ENCODE results near the gene TGFB1I1. TPM values are rescaled to one million over a fixed set of nuclear protein-coding genes. Genes with fewer than 3 reads are reported as not detected.

Gene TGFB1I1
- total RNA-seq, 1 donor from 2014 or later, result 8.8 TPM

- Mint-ChIP-seq H3K36me3 (ENCODE audit: low read depth) (peaks cover 4% of the 10 kb centered on the region), H3K27me3 (ENCODE audit: low read depth) (no peaks in the 10 kb centered on the region), H3K27ac (ENCODE audit: unreplicated experiment) (no peak overlapping the region), H3K4me3 (no peak overlapping the region), H3K9me3 (no peaks in the 10 kb centered on the region), H3K4me1 (peaks cover 33% of the 10 kb centered on the region)
- TF ChIP-seq CTCF (conservative IDR thresholded peaks at IDR 0.05), result no peak
- DNase-seq (ENCODE audit: low read depth, low spot score), result no peak
Measured at GRCh38 chr16:31451201-31451600, 20.8 kb upstream of the TGFB1I1 start.

GRCh38 chr16:31451681-31452351 is 20.1 kb upstream of the TGFB1I1 start:
- Mint-ChIP-seq H3K4me1 (peaks cover 33% of the 10 kb centered on the region), H3K9me3 (no peaks in the 10 kb centered on the region), H3K36me3 (ENCODE audit: low read depth) (peaks cover 4% of the 10 kb centered on the region), H3K27ac (ENCODE audit: unreplicated experiment) (no peak overlapping the region), H3K4me3 (peak overlapping the region; percentile 27), H3K27me3 (ENCODE audit: low read depth) (no peaks in the 10 kb centered on the region)
- peak; percentile 70 for TF ChIP-seq CTCF (conservative IDR thresholded peaks at IDR 0.05)
- no peak for DNase-seq (ENCODE audit: low read depth, low spot score)

GRCh38 chr16:31452631-31453106 is 19.3 kb upstream of the TGFB1I1 start:
- Mint-ChIP-seq H3K9me3 (no peaks in the 10 kb centered on the region), H3K27me3 (ENCODE audit: low read depth) (no peaks in the 10 kb centered on the region)

GRCh38 chr16:31453255-31454204 is 18.4 kb upstream of the TGFB1I1 start:
- DNase-seq (ENCODE audit: low read depth, low spot score), result no peak
- no peaks in the 10 kb centered on the region for H3K9me3 Mint-ChIP-seq
- peak overlapping the region; percentile 67 for H3K4me3 Mint-ChIP-seq
- peaks cover 4% of the 10 kb centered on the region for H3K36me3 Mint-ChIP-seq (ENCODE audit: low read depth)
- H3K27ac Mint-ChIP-seq (ENCODE audit: unreplicated experiment), result peak overlapping the region; percentile 52
- TF ChIP-seq CTCF (conservative IDR thresholded peaks at IDR 0.05), result no peak
- H3K4me1 Mint-ChIP-seq, result peaks cover 39% of the 10 kb centered on the region
- H3K27me3 Mint-ChIP-seq (ENCODE audit: low read depth), result no peaks in the 10 kb centered on the region

More at GRCh38 chr16:31452631-31453106, 19.3 kb upstream of the TGFB1I1 start:
- no peak for TF ChIP-seq CTCF (conservative IDR thresholded peaks at IDR 0.05)
- H3K27ac Mint-ChIP-seq (ENCODE audit: unreplicated experiment), result no peak overlapping the region
- peak overlapping the region; percentile 15 for H3K4me3 Mint-ChIP-seq
- H3K4me1 Mint-ChIP-seq, result peaks cover 34% of the 10 kb centered on the region
- DNase-seq (ENCODE audit: low read depth, low spot score), result no peak
- peaks cover 4% of the 10 kb centered on the region for H3K36me3 Mint-ChIP-seq (ENCODE audit: low read depth)

GRCh38 chr16:31455601-31456314 is 16.2 kb upstream of the TGFB1I1 start:
- peaks cover 48% of the 10 kb centered on the region for H3K4me1 Mint-ChIP-seq
- no peaks in the 10 kb centered on the region for H3K27me3 Mint-ChIP-seq (ENCODE audit: low read depth)
- TF ChIP-seq CTCF (conservative IDR thresholded peaks at IDR 0.05), result peak; percentile 36
- peak overlapping the region; percentile 49 for H3K4me3 Mint-ChIP-seq
- H3K27ac Mint-ChIP-seq (ENCODE audit: unreplicated experiment), result no peak overlapping the region
- H3K36me3 Mint-ChIP-seq (ENCODE audit: low read depth), result peaks cover 4% of the 10 kb centered on the region
- H3K9me3 Mint-ChIP-seq, result no peaks in the 10 kb centered on the region
- no peak for DNase-seq (ENCODE audit: low read depth, low spot score)
